Measurements from ENCODE around the gene MAP1B.

DNA sequence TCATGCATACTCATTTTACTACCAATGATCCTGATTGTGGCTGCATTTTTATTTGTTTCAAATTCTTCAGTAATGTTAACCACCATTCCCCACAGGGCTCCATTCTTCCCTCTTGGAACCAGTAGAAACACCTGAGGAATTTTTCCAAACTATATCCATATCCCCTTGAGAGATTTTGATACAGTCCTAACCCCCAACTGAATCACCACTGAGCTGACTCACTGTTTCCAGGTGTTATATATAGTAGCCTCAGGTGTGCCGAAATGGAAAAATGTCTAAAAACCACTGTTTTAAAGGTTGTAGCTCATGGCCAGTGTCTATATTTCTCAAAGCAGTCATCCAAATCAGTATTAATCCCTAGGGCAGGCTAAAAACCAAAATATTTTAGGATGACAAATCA, 127.6 kb downstream of the MAP1B start:
- no peak for TF ChIP-seq EZH2 (IDR thresholded peaks at IDR 0.05; ENCODE audit: borderline replicate concordance, low read length)
- TF ChIP-seq, protein P1, sequence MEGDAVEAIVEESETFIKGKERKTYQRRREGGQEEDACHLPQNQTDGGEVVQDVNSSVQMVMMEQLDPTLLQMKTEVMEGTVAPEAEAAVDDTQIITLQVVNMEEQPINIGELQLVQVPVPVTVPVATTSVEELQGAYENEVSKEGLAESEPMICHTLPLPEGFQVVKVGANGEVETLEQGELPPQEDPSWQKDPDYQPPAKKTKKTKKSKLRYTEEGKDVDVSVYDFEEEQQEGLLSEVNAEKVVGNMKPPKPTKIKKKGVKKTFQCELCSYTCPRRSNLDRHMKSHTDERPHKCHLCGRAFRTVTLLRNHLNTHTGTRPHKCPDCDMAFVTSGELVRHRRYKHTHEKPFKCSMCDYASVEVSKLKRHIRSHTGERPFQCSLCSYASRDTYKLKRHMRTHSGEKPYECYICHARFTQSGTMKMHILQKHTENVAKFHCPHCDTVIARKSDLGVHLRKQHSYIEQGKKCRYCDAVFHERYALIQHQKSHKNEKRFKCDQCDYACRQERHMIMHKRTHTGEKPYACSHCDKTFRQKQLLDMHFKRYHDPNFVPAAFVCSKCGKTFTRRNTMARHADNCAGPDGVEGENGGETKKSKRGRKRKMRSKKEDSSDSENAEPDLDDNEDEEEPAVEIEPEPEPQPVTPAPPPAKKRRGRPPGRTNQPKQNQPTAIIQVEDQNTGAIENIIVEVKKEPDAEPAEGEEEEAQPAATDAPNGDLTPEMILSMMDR (IDR thresholded peaks at IDR 0.05; ENCODE audit: low read length): no peak

Measured in OCI-LY1 (cell line).